ENCODE results near the gene KMT5B.

The KMT5B gene

DNA sequence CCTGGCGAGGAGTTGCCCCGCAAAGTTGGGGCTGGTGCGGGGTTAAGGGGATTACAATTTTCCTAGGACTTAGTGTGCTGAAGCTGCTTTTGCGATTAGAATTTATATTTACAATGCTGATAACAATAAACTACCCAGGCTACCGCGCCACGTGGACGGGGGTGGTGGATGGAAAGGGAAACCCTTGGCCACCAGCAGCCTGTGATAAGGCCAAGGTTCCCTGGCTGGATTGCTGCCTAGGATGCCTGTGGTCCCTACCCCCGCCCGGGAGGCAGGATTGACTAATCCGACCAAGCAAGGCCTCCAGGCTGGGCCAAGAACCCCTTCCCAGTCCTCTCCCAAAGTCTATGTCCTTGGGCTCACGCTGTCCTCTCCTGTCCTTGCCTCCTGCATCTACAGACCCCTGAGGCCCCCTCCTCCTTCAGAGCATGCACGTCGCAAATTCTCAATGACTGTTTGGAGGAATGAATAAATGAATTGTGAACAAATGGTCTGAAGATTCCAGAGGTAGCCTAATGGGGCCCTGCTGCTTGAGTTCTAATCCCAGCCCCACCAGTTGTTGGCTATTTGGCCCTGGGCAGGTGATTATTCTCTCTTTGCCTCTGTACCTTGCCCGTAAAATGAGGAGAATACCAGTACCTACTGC is 84.3 kb downstream of the KMT5B start:
- H4K20me1 ChIP-seq (ENCODE audit: insufficient read depth, low read length, poor library complexity, severe bottlenecking) = no peaks in the 10 kb centered on the region
- H3F3A ChIP-seq (ENCODE audit: low read depth) = no peaks in the 10 kb centered on the region
- no peak overlapping the region for H3K4me3 ChIP-seq (ENCODE audit: low read length, poor library complexity, severe bottlenecking)
- no peak for TF ChIP-seq EZH2phosphoT487 (IDR thresholded peaks at IDR 0.05; ENCODE audit: borderline replicate concordance)
- TF ChIP-seq, protein P1, sequence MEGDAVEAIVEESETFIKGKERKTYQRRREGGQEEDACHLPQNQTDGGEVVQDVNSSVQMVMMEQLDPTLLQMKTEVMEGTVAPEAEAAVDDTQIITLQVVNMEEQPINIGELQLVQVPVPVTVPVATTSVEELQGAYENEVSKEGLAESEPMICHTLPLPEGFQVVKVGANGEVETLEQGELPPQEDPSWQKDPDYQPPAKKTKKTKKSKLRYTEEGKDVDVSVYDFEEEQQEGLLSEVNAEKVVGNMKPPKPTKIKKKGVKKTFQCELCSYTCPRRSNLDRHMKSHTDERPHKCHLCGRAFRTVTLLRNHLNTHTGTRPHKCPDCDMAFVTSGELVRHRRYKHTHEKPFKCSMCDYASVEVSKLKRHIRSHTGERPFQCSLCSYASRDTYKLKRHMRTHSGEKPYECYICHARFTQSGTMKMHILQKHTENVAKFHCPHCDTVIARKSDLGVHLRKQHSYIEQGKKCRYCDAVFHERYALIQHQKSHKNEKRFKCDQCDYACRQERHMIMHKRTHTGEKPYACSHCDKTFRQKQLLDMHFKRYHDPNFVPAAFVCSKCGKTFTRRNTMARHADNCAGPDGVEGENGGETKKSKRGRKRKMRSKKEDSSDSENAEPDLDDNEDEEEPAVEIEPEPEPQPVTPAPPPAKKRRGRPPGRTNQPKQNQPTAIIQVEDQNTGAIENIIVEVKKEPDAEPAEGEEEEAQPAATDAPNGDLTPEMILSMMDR (conservative IDR thresholded peaks at IDR 0.05; ENCODE audit: low read length) = no peak
- H3K4me2 ChIP-seq (ENCODE audit: low read depth, low read length, poor library complexity, severe bottlenecking) = no peak overlapping the region
- no peaks in the 10 kb centered on the region for H3K4me1 ChIP-seq (ENCODE audit: insufficient read depth, low read length, poor library complexity, severe bottlenecking)
- H3K36me3 ChIP-seq (ENCODE audit: insufficient read depth, low read length) = no peaks in the 10 kb centered on the region
- H3K9me2 ChIP-seq (replicated peaks; ENCODE audit: low read depth, low read length) = no peaks in the 10 kb centered on the region
- peaks cover 3% of the 10 kb centered on the region; the same call in 1 of the 2 replicates for H3K9me3 ChIP-seq (ENCODE audit: insufficient read depth, low read depth, low read length)
- no peak overlapping the region for H3K9ac ChIP-seq (ENCODE audit: low read depth, low read length, poor library complexity, severe bottlenecking)
- H3K79me2 ChIP-seq (ENCODE audit: insufficient read depth, low read length) = no peaks in the 10 kb centered on the region
- H3K27me3 ChIP-seq (ENCODE audit: insufficient read depth, low read length, poor library complexity, severe bottlenecking) = no peaks in the 10 kb centered on the region
- H2AFZ ChIP-seq (ENCODE audit: low read length) = no peak overlapping the region

DNA sequence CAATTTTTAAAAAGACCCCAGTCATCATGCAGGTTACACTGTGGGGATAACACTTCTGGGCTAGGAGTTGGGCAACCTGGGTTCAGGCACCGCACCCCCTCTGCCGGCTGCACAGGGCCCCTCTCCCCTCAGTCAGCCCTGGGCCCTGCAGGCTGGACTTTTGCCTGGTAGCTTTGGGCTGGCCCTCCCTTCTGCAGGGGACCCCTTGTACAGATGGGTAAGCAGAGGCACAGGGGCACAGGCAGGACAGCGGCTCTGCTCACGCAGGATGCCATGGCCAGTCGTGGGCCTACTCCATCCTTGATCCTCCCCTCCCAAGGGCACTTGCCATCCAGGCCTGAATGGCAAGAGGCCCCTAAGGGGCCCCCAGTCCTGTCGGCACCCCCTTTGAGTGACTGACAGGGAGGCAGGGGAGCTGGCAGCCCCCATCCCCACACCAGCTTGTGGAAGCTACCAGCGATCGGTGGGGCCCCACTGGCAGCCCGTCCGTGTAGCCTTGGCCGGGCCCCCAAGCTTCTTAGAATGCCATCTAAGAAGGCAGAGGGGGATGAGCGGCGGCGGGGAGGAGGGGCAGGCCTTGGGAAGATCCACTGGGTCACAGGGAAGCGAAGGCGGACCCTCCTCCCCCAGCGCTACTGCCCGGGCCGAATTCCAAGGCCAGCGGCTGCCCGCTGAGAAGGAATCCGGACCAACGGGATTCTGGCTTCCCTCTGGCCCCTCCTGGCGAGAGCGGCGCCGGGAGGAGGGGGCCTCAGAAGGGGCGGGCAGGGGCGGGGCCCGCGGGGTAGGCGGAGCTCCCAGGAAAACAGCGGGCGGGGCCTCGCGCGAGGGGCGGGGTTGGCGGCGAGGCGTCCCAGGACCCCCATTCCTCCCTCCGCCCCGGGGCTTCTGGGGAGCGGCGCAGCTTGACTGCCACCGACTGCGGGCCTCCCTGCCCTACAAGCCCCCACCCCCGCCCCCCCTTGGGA is 85.1 kb downstream of the KMT5B start:
- TF ChIP-seq EZH2phosphoT487 (IDR thresholded peaks at IDR 0.05; ENCODE audit: borderline replicate concordance) = no peak
- TF ChIP-seq, protein P1 (conservative IDR thresholded peaks at IDR 0.05; ENCODE audit: low read length) = no peak
- Histone ChIP-seq H3F3A (ENCODE audit: low read depth) (no peaks in the 10 kb centered on the region), H3K9ac (ENCODE audit: low read depth, low read length, poor library complexity, severe bottlenecking) (no peak overlapping the region), H4K20me1 (ENCODE audit: insufficient read depth, low read length, poor library complexity, severe bottlenecking) (no peaks in the 10 kb centered on the region), H3K4me1 (ENCODE audit: insufficient read depth, low read length, poor library complexity, severe bottlenecking) (no peaks in the 10 kb centered on the region), H3K4me3 (ENCODE audit: low read length, poor library complexity, severe bottlenecking) (no peak overlapping the region), H2AFZ (ENCODE audit: low read length) (no peak overlapping the region), H3K79me2 (ENCODE audit: insufficient read depth, low read length) (no peaks in the 10 kb centered on the region), H3K36me3 (ENCODE audit: insufficient read depth, low read length) (no peaks in the 10 kb centered on the region), H3K9me2 (replicated peaks; ENCODE audit: low read depth, low read length) (no peaks in the 10 kb centered on the region), H3K4me2 (ENCODE audit: low read depth, low read length, poor library complexity, severe bottlenecking) (no peak overlapping the region), H3K27me3 (ENCODE audit: insufficient read depth, low read length, poor library complexity, severe bottlenecking) (no peaks in the 10 kb centered on the region), H3K9me3 (ENCODE audit: insufficient read depth, low read depth, low read length) (no peaks in the 10 kb centered on the region; the same call in 1 of the 2 replicates)

DNA sequence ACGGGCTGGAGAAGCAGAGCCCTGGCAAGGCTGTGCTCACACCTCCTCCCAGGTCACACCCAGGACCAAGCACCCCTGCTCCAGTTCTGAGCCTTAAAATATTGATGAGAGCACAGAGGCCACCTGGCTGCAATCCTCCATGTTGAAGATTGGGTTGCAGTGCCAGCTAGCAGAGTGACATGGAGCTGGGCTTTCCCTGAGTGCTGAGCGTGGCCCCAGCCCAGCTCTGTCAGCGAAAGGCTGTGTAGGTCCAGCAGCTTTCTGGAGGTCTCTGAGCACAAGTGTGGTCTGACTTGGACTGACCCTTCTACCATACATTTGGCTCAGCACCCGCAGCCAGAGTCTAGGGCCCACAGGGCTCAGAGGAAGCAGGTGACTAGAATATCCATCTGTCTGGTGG is 87.9 kb downstream of the KMT5B start:
- H3K79me2 ChIP-seq (ENCODE audit: insufficient read depth, low read length) = peaks cover 3% of the 10 kb centered on the region
- H3K4me3 ChIP-seq (ENCODE audit: low read length, poor library complexity, severe bottlenecking) = no peak overlapping the region
- no peak overlapping the region for H3K4me2 ChIP-seq (ENCODE audit: low read depth, low read length, poor library complexity, severe bottlenecking)
- H3K9ac ChIP-seq (ENCODE audit: low read depth, low read length, poor library complexity, severe bottlenecking) = no peak overlapping the region
- no peak overlapping the region for H2AFZ ChIP-seq (ENCODE audit: low read length)
- no peaks in the 10 kb centered on the region for H3K27me3 ChIP-seq (ENCODE audit: insufficient read depth, low read length, poor library complexity, severe bottlenecking)
- H3K36me3 ChIP-seq (ENCODE audit: insufficient read depth, low read length) = no peaks in the 10 kb centered on the region
- H3F3A ChIP-seq (ENCODE audit: low read depth) = no peaks in the 10 kb centered on the region
- no peaks in the 10 kb centered on the region for H3K9me2 ChIP-seq (replicated peaks; ENCODE audit: low read depth, low read length)
- peaks cover 3% of the 10 kb centered on the region for H4K20me1 ChIP-seq (ENCODE audit: insufficient read depth, low read length, poor library complexity, severe bottlenecking)
- H3K9me3 ChIP-seq (ENCODE audit: insufficient read depth, low read depth, low read length) = no peaks in the 10 kb centered on the region
- TF ChIP-seq, protein P1 (conservative IDR thresholded peaks at IDR 0.05; ENCODE audit: low read length) = no peak
- no peak for TF ChIP-seq EZH2phosphoT487 (IDR thresholded peaks at IDR 0.05; ENCODE audit: borderline replicate concordance)
- H3K4me1 ChIP-seq (ENCODE audit: insufficient read depth, low read length, poor library complexity, severe bottlenecking) = peaks cover 8% of the 10 kb centered on the region
